GM19397 (cell line): ENCODE data around the gene CFAP92.
"Not testable (repeated sequence)": the region's sequence is repeated elsewhere in the genome, so short reads cannot be mapped to it uniquely, and the experiment has no call there.

Experiments used
- ATAC-seq: cut with Tn5 transposase; IDR thresholded peaks from one replicate; pipeline ENCODE4 v1.9.1; 2021; ENCODE audit warnings: mild to moderate bottlenecking, moderate library complexity; ENCODE audit not compliant: unreplicated experiment

The CFAP92 gene

DNA sequence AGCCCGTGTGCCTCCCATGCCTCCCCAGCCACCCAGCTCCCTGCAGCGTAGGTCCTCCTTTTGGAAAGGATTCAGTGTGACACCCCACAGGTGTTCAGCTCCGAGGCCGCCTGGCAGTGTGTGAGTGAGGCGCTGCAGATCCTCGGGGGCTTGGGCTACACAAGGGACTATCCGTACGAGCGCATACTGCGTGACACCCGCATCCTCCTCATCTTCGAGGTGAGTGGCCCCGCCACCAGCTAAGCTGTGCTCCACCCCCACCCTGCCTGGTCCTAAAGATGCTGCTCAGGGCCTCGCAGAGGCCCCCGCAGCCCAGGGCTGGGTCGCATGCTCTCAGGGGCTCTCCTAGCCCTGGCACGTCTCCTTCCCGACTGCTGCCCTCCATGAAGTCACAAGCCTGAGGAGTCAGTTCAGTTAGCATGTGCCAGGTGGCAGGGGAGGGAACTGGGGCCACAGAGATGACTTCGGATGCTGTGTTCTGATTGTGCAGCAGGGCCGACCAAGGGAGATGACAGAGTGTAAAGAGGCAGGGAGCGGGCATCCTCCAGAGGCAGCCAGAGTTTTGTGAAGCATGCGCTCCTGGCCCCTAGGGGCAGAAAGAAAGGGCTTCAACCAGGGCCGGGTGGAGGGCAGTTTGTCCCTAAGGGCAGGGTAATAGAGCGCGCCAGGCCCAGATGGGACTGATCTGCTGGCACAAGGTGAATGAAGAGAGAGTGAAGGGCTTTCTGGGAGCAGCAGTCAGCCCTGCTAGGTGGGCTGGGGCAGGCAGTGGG, 87.7 kb downstream of the CFAP92 start:
- ATAC-seq: no peak

DNA sequence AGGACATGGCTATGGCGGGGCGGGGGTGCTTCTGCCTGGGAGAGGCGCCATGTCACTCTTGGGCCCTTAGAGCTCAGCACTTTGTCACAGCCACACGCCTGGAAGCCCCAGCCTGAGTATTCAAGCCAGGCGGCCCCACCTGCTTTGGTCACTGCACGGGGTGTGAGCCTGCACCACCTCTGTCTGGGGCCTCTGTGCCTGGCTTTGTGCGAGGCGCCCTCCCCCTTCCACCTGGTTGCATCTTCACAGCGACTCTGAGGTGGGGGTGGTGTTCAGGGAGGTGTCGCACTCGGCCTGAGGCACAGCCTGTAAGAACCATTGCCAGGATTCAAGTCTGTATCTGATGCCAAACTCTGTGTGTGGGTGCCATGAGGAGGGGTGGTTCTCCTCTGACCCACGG, 90.4 kb downstream of the CFAP92 start:
- ATAC-seq: no peak

DNA sequence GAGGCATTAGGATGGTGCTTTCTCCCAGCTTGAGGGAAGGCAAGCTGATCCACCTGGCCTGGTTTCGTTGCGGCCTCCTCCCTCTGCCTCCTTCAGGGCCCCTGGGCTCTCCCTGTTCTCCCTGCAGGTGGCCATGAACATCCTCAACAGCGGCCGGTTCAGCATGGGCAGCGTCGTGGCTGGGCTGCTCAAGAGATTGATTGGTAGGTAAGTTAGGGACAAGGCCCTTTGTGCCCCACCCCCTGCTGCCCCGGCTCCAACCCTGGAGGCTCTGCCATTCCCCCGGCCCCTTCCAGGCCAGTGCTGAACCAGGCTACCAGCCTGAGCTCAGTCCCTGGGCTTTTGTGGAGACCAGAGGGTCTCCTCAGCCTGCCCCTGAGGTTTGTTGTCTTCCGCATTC, 91.5 kb downstream of the CFAP92 start:
- ATAC-seq: no peak

DNA sequence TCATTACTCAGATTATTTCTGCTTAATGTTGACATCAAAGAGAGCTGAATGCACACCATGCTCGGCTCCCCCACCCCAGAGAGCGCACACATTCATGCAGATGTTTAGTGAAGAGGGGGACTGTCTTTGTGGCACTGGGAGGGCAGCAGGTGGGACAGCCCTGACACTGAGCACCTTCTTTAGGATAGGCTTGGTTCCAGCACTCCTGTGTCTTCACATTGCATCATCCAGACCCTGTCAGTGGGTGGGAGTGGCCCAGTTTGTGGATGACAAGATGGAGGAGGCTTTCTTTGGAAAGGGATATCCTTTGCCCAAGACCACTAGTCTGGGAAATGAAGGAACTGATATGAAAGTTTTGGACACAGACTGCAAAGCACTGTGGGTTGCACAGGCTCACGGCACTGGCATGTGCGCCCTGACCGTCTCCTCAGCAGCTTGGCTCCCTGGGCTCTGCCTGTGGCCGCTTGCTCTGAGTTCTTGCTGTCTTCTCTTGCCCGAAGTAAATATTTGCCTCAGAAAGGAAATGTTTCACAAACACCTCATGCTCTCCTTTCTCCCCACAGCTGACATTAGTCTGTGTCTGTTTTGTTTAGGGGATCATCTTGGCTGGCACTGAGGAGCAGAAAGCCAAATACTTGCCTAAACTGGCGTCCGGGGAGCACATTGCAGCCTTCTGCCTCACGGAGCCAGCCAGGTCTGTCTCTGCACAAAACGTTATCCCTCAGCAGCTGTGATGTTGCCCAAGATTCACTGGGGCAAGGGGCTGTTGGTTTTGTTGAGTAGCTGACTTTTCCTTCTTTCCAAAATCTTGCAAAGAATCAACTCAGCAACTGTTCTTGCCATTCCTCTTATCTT, 97.8 kb downstream of the CFAP92 start:
- no peak for ATAC-seq

DNA sequence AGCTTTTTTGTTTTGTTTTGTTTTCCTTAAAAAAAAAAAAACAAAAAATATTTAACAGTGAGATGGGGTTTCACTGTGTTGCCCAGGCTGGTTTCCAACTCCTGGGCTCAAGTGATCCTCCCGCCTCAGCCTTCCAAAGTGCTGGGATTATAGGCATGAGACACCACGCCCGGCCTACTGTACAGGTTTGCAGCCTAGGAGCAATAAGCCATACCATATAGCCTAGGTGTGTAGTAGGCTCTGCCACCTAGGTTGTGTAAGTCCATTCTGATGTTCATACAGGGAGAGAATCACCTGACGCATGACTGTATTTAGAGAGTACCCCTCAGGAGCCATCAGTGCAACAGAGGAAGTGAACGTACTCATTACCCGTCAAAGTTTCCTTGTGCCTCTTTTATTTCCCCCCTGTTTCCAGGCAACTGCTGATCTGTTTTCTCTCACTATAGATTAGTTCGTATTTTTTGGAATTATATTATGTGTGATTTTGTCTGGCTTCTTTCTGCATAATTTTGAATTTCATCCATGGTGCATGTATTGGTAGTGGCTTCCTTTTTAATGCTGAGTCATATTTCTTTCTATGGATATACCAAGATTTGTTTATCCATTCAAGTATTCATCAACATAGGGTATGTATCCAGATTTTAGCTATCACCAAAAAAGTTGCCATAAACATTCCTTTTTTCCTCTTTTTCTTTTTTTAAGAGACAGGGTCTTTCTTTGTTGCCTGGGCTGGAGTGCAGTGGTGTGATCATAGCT, 104.6 kb downstream of the CFAP92 start:
- ATAC-seq: no peak

DNA sequence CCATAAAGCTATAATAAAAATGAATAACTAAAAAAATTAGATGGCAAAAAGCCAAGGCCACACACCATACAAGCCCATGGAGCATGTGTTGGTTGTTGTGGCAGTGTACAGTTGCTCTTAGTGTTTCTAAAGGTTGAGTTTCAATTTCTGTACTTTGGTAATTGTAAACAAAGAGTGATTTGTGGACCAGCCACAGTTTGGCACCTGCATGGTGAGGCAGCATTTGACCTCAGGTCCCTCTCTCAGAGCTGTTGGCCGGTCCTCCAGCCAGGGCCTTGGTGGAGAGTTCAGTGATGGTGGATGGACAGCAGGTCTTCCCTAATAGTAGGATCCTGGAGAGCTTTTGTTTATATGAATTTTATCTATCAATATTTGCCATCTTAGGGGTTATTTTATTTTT, 108.9 kb downstream of the CFAP92 start:
- no peak for ATAC-seq

DNA sequence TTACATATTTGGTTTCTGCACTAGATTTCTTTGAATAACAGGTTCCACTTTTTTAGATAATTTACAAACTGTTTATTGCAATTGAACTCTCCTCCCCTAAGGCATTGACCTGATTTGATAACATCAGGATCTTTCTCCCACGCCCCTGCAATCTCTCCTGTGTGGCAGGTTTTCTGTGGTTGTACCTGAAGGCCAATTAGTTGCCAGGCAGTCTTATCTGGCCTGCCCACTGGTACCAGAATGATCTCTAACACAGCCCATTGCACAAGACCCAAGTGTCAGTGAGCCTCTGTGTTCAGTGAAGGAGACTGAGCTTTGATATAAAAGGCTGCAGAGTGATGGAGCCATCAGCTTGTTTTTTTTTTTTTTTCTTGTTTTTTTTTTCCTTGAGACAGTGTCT, 111.2 kb downstream of the CFAP92 start:
- ATAC-seq: no peak

DNA sequence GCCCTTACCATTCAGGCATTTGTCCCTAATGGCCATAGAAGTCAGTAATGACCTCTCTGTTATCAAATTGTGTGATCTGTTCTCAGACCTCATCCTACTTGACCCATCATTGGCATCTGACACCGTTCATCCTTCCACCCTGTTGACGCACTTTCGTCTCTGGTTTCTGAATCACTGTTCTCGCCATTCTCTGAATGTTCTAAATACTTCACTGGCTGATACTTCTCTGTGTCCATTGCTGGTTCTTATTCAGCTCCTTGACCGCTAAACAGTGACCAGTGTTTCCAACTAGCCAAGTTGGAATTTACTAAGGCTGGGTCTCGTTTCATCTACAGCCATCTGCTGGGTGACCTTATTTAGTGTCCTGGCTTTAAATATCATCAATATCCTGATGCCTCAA, 112.3 kb downstream of the CFAP92 start:
- no peak for ATAC-seq

DNA sequence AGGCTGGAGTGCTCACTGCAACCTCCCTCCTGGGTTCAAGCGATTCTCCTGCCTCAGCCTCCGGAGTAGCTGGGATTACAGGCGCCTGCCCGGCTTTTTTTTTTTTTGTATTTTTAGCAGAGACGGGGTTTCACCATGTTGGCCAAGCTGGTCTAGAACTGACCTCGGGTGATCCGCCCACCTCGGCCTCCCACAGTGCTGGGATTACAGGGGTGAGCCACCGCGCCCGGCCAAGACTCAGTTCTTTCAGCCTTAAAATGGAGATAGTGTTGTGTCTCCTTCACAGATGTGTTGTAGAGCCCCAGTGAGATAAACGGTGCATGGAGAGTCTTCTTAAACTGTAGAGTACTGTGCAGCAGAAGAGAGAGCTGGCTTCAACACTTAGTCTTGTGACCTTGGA, 113.4 kb downstream of the CFAP92 start:
- not testable (repeated sequence) for ATAC-seq

DNA sequence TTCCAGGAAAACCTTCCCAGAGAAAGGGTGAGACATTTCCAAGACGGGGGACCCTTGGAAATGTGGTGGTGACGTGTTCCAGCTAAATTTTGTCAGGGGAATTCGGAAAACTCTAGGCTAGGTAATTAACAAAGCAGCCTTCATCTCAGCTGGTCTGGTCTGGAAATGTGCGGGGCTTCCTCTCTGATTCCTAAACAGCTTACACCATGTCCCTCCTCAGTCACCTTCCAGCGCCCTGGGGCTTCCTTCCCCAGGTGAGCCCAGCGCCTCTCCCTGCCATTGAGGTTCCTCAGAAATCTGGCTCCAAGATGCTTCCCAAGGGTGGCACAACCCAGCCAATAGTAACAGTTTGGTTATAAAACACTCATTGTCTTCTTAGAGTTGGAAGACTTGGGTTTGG, 113.9 kb downstream of the CFAP92 start:
- no peak for ATAC-seq

DNA sequence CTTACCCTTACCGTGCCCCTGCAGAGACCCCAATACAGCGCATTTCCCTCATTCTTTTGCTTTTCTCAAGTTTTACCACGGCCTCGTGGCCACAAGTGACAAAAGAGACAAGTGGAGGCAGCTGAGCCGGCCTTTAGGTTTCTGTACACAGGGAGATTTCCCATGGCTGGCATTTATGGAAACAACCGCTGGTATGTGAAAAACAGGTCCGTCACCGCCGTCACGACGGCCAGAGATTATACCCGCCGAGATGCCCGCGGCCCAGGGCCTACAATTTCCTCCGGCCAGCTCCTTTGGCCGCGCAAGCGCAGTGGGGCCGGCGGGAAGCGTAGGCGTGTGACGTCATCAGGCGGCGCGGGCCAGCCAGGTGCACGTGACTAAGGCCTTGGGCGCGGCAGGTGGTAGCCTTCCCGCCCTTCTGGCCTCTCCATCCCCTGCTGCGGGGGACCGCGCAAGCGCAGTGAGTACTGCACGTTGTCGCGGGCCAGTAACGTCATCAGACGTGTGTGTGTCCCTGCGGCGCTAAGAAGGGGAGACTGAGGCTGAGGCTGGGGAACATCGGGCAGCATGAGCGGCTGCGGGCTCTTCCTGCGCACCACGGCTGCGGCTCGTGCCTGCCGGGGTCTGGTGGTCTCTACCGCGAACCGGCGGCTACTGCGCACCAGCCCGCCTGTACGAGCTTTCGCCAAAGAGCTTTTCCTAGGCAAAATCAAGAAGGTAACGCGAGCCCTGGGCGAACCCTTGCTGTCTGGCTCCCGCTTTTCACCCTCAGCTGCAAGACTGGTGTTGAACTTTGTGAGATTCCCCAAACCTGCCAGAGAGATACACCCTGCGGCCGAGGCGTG, 114.5 kb downstream of the CFAP92 start, which contains the start of gene ACAD9:
Gene ACAD9, plus strand, starts transcription at position 496 of the 845 bp plus-strand sequence. Its CDS starts 72 bp downstream, at position 568.
- ATAC-seq: peak; percentile 93

DNA sequence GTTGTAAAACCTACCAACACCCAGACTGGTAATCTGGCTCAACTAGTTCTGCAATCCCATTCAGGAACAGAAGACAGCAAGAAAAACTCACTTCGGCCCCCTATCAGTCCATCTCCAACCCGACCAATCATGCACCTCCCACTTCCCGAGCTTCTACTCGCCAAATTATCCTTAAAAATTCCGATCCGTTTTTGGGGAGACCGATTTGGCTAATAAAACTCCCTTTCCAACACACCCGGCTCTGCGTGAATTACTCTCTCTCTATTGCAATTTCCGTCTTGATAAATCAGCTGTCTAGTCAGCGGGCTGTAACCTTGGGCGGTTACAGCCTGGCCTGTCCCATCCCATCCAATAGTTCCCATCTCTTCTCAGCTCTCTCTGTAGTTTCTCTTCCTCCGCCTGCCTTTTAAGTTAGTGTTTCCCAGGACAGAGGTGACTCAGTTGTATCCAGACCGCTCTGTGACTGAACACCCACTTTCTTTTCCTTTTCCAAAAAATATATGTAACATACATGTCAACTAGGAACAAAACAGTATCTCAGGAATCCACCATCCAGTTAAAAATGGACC, 115.2 kb downstream of the CFAP92 start:
- peak; percentile 2 for ATAC-seq

DNA sequence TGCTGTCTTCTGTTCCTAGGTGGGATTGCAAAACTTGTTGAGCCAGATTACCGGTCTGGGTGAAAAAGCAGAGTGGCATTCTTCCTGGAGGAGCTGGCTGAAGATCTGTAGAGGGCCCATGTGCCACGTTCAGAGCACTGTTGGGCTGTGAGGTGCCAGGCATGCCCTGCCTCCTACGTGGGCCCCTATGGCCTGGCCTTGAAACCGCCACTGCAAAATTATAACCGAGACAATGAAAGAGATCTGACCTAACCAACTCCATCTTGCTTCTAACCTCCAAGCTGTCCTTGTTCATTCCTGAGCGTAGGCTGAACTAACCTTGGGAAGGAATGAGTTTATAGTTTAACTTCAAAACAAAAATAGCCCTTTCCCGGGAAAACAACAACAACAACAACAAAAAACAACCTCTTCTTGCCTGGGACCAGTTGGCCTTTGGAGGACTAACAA, 115.8 kb downstream of the CFAP92 start:
- no peak for ATAC-seq

DNA sequence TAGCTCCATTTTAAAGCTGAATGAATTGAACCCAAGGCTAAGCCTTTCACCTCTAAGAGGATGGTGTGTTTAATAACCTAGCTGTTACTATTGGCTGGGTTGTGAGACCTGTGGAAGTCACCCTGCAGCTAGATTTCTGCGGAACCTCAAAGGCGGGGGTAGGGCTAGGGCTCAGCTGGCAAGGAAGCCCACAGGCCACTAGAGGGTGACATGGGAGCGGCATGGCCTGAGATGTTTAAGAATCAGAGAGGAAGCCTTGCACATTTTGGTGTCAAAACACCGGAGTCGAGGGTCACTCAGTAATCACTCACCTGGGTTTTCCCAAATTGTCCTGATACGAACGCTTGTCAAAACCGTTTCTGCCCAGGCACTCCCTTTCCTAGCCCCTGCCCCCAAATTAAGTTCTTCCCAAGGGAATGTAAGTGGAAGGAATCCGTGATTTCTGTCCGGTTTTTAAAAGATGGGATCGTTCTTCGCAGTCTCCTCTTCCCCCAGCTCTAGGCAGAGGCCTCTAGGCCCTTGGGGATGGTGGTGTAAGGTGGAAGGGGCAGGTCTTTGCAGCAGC, 118.2 kb downstream of the CFAP92 start:
- ATAC-seq: no peak

DNA sequence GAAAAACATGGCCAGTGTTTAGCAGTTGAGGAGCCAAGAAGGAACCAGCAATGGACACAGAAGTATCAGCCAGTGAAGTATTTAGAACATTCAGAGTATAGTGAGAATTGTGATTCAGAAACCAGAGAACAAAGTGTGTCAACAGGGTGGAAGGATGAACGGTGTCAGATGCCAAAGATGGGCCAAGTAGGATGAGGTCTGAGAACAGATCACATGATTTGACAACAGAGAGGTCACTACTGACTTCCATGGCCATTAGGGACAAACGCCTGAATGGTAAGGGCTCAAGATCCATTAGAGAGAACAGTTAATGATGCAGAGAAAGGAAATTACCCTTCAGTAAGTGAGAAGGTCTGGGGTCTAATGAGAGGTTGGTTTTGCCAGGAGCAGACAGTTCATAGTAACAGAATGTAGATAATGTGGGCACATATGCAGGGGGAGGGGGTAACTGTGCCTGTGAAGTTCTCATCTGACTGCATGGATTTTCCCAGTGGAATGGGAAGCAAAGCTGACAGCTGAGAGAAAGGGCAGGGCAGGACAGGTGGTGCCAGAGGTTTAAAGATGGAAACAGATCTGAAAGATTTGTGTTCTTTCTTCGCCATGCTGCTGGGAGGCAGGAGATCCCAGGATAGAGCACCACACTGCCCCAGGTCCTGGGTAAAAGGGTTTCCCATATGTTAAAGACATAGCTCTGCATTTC, 119.2 kb downstream of the CFAP92 start:
- ATAC-seq: no peak

DNA sequence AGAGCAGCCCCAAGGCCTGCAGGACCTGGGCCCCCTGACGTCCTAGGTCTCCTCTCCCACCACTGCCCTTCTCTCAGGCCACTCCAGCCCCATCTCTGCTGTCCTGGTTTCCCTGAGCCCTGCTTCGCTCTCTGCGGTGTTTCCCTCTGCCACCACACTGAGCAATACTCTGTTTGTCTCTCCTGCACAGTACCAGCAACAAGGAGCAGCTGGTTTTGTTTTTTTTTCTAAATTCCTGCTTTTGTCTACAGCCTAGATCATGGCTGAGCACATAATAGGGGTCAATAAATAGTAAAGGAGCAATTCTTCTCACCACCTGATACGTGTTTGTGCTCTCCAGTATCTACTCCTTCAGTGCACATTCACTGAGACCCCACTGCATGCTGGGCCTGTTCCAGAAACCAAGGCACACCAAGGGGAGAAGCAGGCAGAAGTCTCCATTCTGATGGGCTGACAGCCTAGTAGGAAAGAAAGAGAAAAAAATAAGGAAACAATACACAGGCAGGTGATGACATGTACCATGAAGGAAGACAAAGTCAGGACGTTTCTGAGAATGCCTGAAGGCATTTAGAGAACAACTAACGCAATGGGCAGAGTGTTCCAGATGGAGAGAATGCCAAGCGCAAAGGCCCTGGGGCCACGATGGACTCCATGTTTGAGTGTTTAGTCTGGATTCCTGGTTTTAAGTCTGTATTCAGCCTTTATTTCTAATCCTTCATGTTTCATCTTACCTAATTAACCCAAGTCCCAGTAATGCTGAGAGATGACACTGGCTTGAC, 120.4 kb downstream of the CFAP92 start:
- ATAC-seq: no peak

DNA sequence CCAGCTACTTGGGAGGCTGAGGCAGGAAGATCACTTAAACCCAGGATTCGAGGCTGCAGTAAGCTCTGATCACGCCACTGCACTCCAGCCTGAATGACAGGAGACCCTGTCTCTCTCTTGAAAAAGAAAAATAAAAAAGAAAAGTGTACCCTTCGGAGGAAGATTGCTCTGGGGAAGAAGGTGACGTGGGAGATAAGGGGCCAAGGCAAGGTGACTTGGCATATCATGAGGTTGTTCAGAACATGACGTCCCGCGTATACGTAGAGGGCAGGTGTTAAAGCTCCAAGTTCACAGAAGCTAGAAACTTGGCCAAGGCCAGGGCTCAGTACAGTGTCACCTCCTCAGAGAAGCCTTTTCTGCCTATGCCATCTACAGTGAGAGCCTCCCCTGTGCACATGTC, 121.1 kb downstream of the CFAP92 start:
- no peak for ATAC-seq

DNA sequence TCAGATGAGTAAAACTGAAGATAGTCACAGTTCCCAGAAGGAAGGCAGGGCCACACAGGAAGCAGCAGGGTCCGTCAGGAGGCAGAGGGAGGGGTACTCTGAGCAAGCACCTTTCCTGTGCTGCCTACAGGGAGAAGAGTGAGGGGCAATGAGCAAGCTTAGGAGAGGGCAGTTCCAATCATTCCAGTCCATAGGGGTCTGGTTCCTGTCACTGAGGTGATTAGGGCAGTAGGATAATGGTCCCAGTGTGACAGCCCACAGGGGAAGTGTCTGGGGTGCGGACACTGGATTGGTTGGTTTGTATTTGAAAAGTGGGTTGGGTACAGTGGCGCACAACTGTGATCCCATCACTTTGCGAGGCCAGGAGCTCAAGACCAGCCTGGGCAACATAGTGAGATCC, 121.6 kb downstream of the CFAP92 start:
- ATAC-seq: no peak
